Measurements from ENCODE around the gene PCMTD2. TPM values are rescaled to one million over a fixed set of nuclear protein-coding genes. Genes with fewer than 3 reads are reported as not detected.

PCMTD2 gene
- total and polyA plus RNA-seq, 10 of the 15 experiments (the other 5 are each of a cell fraction or from before 2014, with no cell fraction given) = 6.8 to 36.8 (median 16.5) TPM

- TF ChIP-seq CUX1 (IDR thresholded peaks at IDR 0.05; ENCODE audit: insufficient replicate concordance, low read depth, low read length) = no peak
- TF ChIP-seq NR2C2 (IDR thresholded peaks at IDR 0.05; ENCODE audit: borderline replicate concordance, control insufficient read depth, insufficient read length, low read depth) = no peak
- TF ChIP-seq NRF1 (conservative IDR thresholded peaks at IDR 0.05; ENCODE audit: low read depth, low read length) = no peak
- TF ChIP-seq RB1 (IDR thresholded peaks at IDR 0.05; ENCODE audit: borderline replicate concordance) = no peak
- TF ChIP-seq SPI1 (IDR thresholded peaks at IDR 0.05; ENCODE audit: borderline replicate concordance, insufficient read depth, low read depth, low read length) = no peak
These were observed 37.9 kb upstream of the PCMTD2 start (continued) for GRCh38 chr20:64217539-64218221.

- no peaks in the 10 kb centered on the region for H3K4me1 ChIP-seq (ENCODE audit: control insufficient read depth, insufficient read depth, low read length)
- intact Hi-C loops (cut with micrococcal nuclease; ENCODE audit: unreplicated experiment) (no loop called here), in situ Hi-C loops (cut with MboI) (no loop called here)
- no peak overlapping the region for H3K4me3 ChIP-seq
- ChIA-PET CTCF (no interaction called here), SMC1A (ENCODE audit: uncharacterized antibody, unreplicated experiment) (no interaction called here), RAD21 (ENCODE audit: unreplicated experiment) (no interaction called here), POLR2A (interaction anchor here (0.6 to 0.9 kb wide), 2 partner anchors 9 to 459 kb away, joined by 3 read pairs; no protein-coding TSS in a partner anchor)
- no peaks in the 10 kb centered on the region for H4K20me1 ChIP-seq (ENCODE audit: control insufficient read depth, insufficient read depth)
- no peak for ATAC-seq
- no TSS peak for BruUV-seq (replicated peaks)
- no peak for DNase-seq (ENCODE audit: low read depth, low spot score)
- 47% methylated on average over 12 of the region's 12 CpGs for WGBS (ENCODE audit: insufficient coverage, insufficient replicate concordance, low lambda C conversion rate, missing lambda C conversion rate)
- H3K36me3 ChIP-seq (ENCODE audit: control insufficient read depth in 2 of 2, insufficient read depth in 2 of 2, low read length in 1 of 2) = no peaks in the 10 kb centered on the region
- H3K27ac ChIP-seq (ENCODE audit: control insufficient read depth, insufficient read depth) = no peak overlapping the region
- H3K27me3 ChIP-seq (replicated peaks in 1 of 2; ENCODE audit: control insufficient read depth in 2 of 2, insufficient read depth in 2 of 2, low read length in 1 of 2) = peaks cover 0 to 6% of the 10 kb centered on the region in 2 experiments; a peak in 2 of 4 replicates
- no peak overlapping the region for H3K9ac ChIP-seq (ENCODE audit: control insufficient read depth, insufficient read depth, low read length)
- H3K79me2 ChIP-seq (ENCODE audit: control insufficient read depth, insufficient read depth, low read length) = no peaks in the 10 kb centered on the region
- no peaks in the 10 kb centered on the region for H3K9me3 ChIP-seq (replicated peaks; ENCODE audit: control insufficient read depth, insufficient read depth, low read length)
- no peak overlapping the region for H3K4me2 ChIP-seq (ENCODE audit: control insufficient read depth, insufficient read depth)
- no peak overlapping the region for H2AFZ ChIP-seq (ENCODE audit: control insufficient read depth, low read depth, low read length)
- FAIRE-seq = no peak
- TF ChIP-seq IKZF1 (conservative IDR thresholded peaks at IDR 0.05) = no peak
- peak in 1 of 2 experiments; percentile 51; a peak in 2 of 4 replicates for TF ChIP-seq BHLHE40 (IDR thresholded peaks at IDR 0.05; ENCODE audit: borderline replicate concordance in 1 of 2, low read depth in 2 of 2, low read length in 1 of 2)
These were observed 36.3 kb upstream of the PCMTD2 start for GRCh38 chr20:64219202-64219601.

Measured in GM12878 (cell line).